ENCODE data around the gene SKP2.

DNA sequence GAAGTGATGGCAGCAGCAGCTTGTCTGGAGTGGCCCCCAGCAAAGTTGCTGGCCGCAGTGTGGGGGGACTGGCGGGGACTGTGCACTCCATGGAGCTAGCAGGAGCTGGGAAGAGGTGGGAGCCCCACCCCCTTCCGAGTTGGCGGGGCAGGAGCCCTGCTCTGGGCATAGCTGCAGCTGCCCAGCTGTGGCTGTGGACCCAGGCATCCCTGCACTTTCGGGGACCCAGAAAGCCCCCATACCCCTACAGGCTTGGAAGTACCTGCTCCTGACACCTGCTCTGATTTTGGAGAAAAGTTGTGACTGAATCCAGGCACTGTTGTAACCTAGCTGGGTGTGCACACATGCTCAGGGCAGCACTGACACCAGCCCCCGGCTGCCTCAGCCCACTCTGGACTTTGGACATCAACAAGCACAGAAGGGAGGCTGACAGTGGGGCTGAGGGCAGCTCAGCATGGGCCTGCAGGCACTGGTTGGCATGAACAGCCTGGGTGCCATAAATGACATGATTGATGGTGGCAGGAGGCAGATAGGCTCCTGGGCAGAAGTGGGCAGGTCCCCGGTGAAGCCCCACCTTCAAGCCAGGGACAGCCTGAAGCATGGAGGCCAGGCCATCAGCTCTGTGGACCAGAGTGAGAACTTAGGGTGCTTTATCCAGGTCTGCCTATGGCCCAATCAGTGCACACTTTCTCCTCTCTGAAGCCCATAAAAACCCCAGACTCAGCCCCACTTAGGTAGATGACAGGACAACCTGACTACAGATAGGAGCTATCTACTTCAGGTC lies 12.8 kb upstream of the SKP2 start:
- TF ChIP-seq, protein P1, sequence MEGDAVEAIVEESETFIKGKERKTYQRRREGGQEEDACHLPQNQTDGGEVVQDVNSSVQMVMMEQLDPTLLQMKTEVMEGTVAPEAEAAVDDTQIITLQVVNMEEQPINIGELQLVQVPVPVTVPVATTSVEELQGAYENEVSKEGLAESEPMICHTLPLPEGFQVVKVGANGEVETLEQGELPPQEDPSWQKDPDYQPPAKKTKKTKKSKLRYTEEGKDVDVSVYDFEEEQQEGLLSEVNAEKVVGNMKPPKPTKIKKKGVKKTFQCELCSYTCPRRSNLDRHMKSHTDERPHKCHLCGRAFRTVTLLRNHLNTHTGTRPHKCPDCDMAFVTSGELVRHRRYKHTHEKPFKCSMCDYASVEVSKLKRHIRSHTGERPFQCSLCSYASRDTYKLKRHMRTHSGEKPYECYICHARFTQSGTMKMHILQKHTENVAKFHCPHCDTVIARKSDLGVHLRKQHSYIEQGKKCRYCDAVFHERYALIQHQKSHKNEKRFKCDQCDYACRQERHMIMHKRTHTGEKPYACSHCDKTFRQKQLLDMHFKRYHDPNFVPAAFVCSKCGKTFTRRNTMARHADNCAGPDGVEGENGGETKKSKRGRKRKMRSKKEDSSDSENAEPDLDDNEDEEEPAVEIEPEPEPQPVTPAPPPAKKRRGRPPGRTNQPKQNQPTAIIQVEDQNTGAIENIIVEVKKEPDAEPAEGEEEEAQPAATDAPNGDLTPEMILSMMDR (IDR thresholded peaks at IDR 0.05): no peak
- TF ChIP-seq POLR2A (IDR thresholded peaks at IDR 0.05): no peak
